HepG2 (cell line): ENCODE results near the gene HYI. TPM values are rescaled to one million over a fixed set of nuclear protein-coding genes. Genes with fewer than 3 reads are reported as not detected.

ENCODE experiments used
- ATAC-seq: fragments of 200-7000 bp; cut with Tn5 transposase; 3 replicates; pipeline ENCODE4 v1.9.1; 2020; ENCODE audit warnings: mild to moderate bottlenecking, moderate library complexity
- BruUV-seq: library from RNA; stranded (reverse); fragments of 400-500 nt; replicated peaks from 2 replicates; lab custom pipeline; 2021; lab: Mats Ljungman, UMichigan
- CTCF ChIA-PET: fragments of 300-600 bp; formaldehyde crosslinking; extraction: SDS; loops from one replicate; lab custom pipeline; 2021; ENCODE audit warnings: low total read pairs, inconsistent platforms, low intra/inter-chr PET ratio; lab: Yijun Ruan, JAX
- POLR2A ChIA-PET: fragments of 350-600 bp; sonication (Branson Sonifier 250); formaldehyde crosslinking; loops from one replicate; lab custom pipeline; 2020; ENCODE audit warnings: antibody characterized with exemption, inconsistent platforms; lab: Yijun Ruan, JAX
- DNase-seq: peaks from one replicate; pipeline ENCODE4 v3.0.0-alpha.2; 2015; ENCODE audit warnings: low spot score
- FAIRE-seq: peaks from 3 replicates; lab custom pipeline; 2011; peaks lifted over from hg19 to GRCh38; lab: Jason Lieb, UNC
- H2AFZ ChIP-seq: one replicate; pipeline ENCODE4 v1.6.1; 2011; ENCODE audit warnings: low read length, inconsistent platforms
- H3K27ac ChIP-seq: fragments of 300-600 bp; 3 replicates; pipeline ENCODE4 v1.8.0; 2011; ENCODE audit warnings: mixed run types, mild to moderate bottlenecking, mixed read lengths, low read length, inconsistent platforms; ENCODE audit not compliant: insufficient read depth; ENCODE audit errors: extremely low read length
- H3K27me3 ChIP-seq, 2 experiments: fragments of 200-600 bp in 1 of 2; 2 replicates in 1 of 2; 3 replicates in 1 of 2; pipeline versions ENCODE4 v1.6.0 to v1.8.0; 2011; ENCODE audit warnings: low read length in 2 of 2, mild to moderate bottlenecking in 2 of 2, moderate library complexity in 2 of 2, inconsistent platforms in 1 of 2; ENCODE audit not compliant: insufficient read depth in 2 of 2, control insufficient read depth in 1 of 2
- H3K36me3 ChIP-seq, 2 experiments: fragments of 200-600 bp in 1 of 2; replicated peaks in 1 of 2; 2 replicates in 1 of 2; 3 replicates in 1 of 2; pipeline versions ENCODE4 v1.5.1 to v1.8.0; 2011; ENCODE audit warnings: low read length in 2 of 2, inconsistent platforms in 1 of 2; ENCODE audit not compliant: insufficient read depth in 2 of 2, control insufficient read depth in 1 of 2
- H3K4me1 ChIP-seq: 2 replicates; pipeline ENCODE4 v1.5.1; 2012; ENCODE audit warnings: low read length, inconsistent platforms; ENCODE audit not compliant: insufficient read depth
- H3K4me2 ChIP-seq: 2 replicates; pipeline ENCODE4 v1.6.0; 2011; ENCODE audit warnings: low read depth, low read length, inconsistent platforms
- H3K4me3 ChIP-seq, 3 experiments: fragments of 200-600 bp in 1 of 3; sonication (generic), shearing (Covaris generic) in 1 of 3; replicated peaks in 1 of 3; 2 replicates each; pipeline ENCODE4 v1.5.1; 2011 to 2016; ENCODE audit warnings: low read length in 3 of 3, inconsistent platforms in 2 of 3, low read depth in 2 of 3, mild to moderate bottlenecking in 2 of 3, control low read depth in 1 of 3, mixed read lengths in 1 of 3; ENCODE audit not compliant: insufficient read depth in 1 of 3
- H3K79me2 ChIP-seq: one replicate; pipeline ENCODE4 v1.6.1; 2011; ENCODE audit warnings: low read length, inconsistent platforms; ENCODE audit not compliant: insufficient read depth
- H3K9ac ChIP-seq: 2 replicates; pipeline ENCODE4 v1.6.0; 2011; ENCODE audit warnings: mild to moderate bottlenecking, low read depth, low read length, inconsistent platforms; ENCODE audit not compliant: insufficient read depth
- H3K9me3 ChIP-seq: 2 replicates; pipeline ENCODE4 v1.5.1; 2012; ENCODE audit warnings: mild to moderate bottlenecking, low read length
- H4K20me1 ChIP-seq: 2 replicates; pipeline ENCODE4 v1.6.0; 2011; ENCODE audit warnings: inconsistent platforms, mild to moderate bottlenecking, low read length, moderate library complexity; ENCODE audit not compliant: insufficient read depth
- CC2D1A ChIP-seq: sonication (generic); formaldehyde crosslinking; IDR thresholded peaks from 2 replicates; pipeline ENCODE4 v1.8.1; 2023; ENCODE audit warnings: mild to moderate bottlenecking, missing genetic modification reagents
- CEBPZ ChIP-seq: IDR thresholded peaks from 2 replicates; pipeline ENCODE4 v1.6.1; 2012; ENCODE audit warnings: low read length, improper control_type of control experiment
- KLF12 ChIP-seq: sonication (generic); formaldehyde crosslinking; IDR thresholded peaks from 2 replicates; pipeline ENCODE4 v1.4.0; 2020; ENCODE audit warnings: missing genetic modification reagents, borderline replicate concordance
- SMAD1 ChIP-seq: sonication (generic); formaldehyde crosslinking; IDR thresholded peaks from 2 replicates; pipeline ENCODE4 v1.4.0; 2020; ENCODE audit warnings: missing genetic modification reagents, low read depth, mild to moderate bottlenecking, borderline replicate concordance
- YY1 ChIP-seq: IDR thresholded peaks from 2 replicates; pipeline ENCODE4 v1.6.1; 2011; ENCODE audit warnings: low read length, low read depth, moderate library complexity, mild to moderate bottlenecking; ENCODE audit not compliant: insufficient read depth, insufficient replicate concordance
- ZMYM3 ChIP-seq: sonication (generic); formaldehyde crosslinking; IDR thresholded peaks from 2 replicates; pipeline ENCODE4 v1.5.1; 2020; ENCODE audit warnings: mild to moderate bottlenecking, missing genetic modification reagents
- ZNF121 ChIP-seq: sonication (generic); formaldehyde crosslinking; IDR thresholded peaks from 2 replicates; pipeline ENCODE4 v1.5.0; 2020; ENCODE audit warnings: mild to moderate bottlenecking, missing genetic modification reagents
- ZNF446 ChIP-seq: sonication (generic); formaldehyde crosslinking; IDR thresholded peaks from 2 replicates; pipeline ENCODE4 v1.5.0; 2020; ENCODE audit warnings: mild to moderate bottlenecking, missing genetic modification reagents
- ZNF468 ChIP-seq: sonication (generic); formaldehyde crosslinking; IDR thresholded peaks from 2 replicates; pipeline ENCODE4 v1.8.0; 2022; ENCODE audit warnings: mild to moderate bottlenecking, moderate library complexity, missing genetic modification reagents
- ZNF552 ChIP-seq: sonication (generic); formaldehyde crosslinking; IDR thresholded peaks from 2 replicates; pipeline ENCODE4 v1.9.0; 2022; ENCODE audit warnings: missing genetic modification reagents, mild to moderate bottlenecking, borderline replicate concordance
- ZNF589 ChIP-seq: sonication (generic); formaldehyde crosslinking; conservative IDR thresholded peaks from 2 replicates; pipeline ENCODE4 v1.8.0; 2022; ENCODE audit warnings: mild to moderate bottlenecking, moderate library complexity, missing genetic modification reagents
- ZNF720 ChIP-seq: sonication (generic); formaldehyde crosslinking; IDR thresholded peaks from 2 replicates; pipeline ENCODE4 v1.4.0; 2020; ENCODE audit warnings: missing genetic modification reagents
- ZNF800 ChIP-seq: sonication (generic); formaldehyde crosslinking; IDR thresholded peaks from 2 replicates; pipeline ENCODE4 v1.4.0; 2020; ENCODE audit warnings: missing genetic modification reagents
- ZNF891 ChIP-seq: sonication (generic); formaldehyde crosslinking; IDR thresholded peaks from 2 replicates; pipeline ENCODE4 v1.5.0; 2020; ENCODE audit warnings: mild to moderate bottlenecking, missing genetic modification reagents
- ZSCAN20 ChIP-seq: sonication (generic); formaldehyde crosslinking; IDR thresholded peaks from 2 replicates; pipeline ENCODE4 v1.4.0; 2020; ENCODE audit warnings: missing genetic modification reagents, mild to moderate bottlenecking, borderline replicate concordance
- ZSCAN21 ChIP-seq: sonication (generic); formaldehyde crosslinking; IDR thresholded peaks from 2 replicates; pipeline ENCODE4 v1.8.0; 2022; ENCODE audit warnings: mild to moderate bottlenecking, missing genetic modification reagents, moderate library complexity, borderline replicate concordance
- WGBS: methylation state at CpG from one replicate; pipeline ENCODE4 v1.1.6; 2017; ENCODE audit warnings: low lambda C conversion rate; 5-methylcytosine and 5-hydroxymethylcytosine counted together
- in situ Hi-C: cut with HindIII; loops from 2 replicates; pipeline ENCODE4 v1.10.0; 2017; ENCODE audit warnings: low pct_unique_long_range_greater_than_20kb; ENCODE audit not compliant: extremely low pct_ligation_motif_present
- intact Hi-C: fragments of 100-400 bp; cut with micrococcal nuclease; formaldehyde crosslinking; loops from one replicate; pipeline ENCODE4 v1.10.0; 2022; ENCODE audit not compliant: unreplicated experiment
- polyA plus RNA-seq, 8 experiments: library from polyadenylated mRNA; depleted of rRNA in 3 of 8; stranded (reverse) in 7 of 8; unstranded in 1 of 8; fragments of >200 nt; fragmentation: Illumina TruSeq in 4 of 8; extraction: Trizol in 4 of 8; gene quantifications; 2 replicates each; pipeline versions ENCODE4 v1.2.1 to v1.2.3, GENCODE V29; 2011 to 2016; ENCODE audit warnings: low read depth in 4 of 8, missing spikeins in 1 of 8, mixed read lengths in 1 of 8; ENCODE audit not compliant: insufficient read depth in 1 of 8
- total RNA-seq, 5 experiments: library from RNA; depleted of rRNA; stranded (reverse); fragments of >200 nt; fragmentation: Illumina TruSeq; extraction: Trizol; gene quantifications; 2 replicates each; pipeline ENCODE4 v1.2.3, GENCODE V29; 2016; ENCODE audit warnings: low read depth in 1 of 5
- TF ChIP-seq, protein P1 (sequence below): sonication (generic); formaldehyde crosslinking; IDR thresholded peaks from 2 replicates; pipeline ENCODE4 v1.4.0; 2020; ENCODE audit warnings: missing genetic modification reagents

HYI gene
- total and polyA plus RNA-seq, 2 of the 13 experiments (the other 11 are each of a cell fraction or from before 2014, with no cell fraction given) = not detected

DNA sequence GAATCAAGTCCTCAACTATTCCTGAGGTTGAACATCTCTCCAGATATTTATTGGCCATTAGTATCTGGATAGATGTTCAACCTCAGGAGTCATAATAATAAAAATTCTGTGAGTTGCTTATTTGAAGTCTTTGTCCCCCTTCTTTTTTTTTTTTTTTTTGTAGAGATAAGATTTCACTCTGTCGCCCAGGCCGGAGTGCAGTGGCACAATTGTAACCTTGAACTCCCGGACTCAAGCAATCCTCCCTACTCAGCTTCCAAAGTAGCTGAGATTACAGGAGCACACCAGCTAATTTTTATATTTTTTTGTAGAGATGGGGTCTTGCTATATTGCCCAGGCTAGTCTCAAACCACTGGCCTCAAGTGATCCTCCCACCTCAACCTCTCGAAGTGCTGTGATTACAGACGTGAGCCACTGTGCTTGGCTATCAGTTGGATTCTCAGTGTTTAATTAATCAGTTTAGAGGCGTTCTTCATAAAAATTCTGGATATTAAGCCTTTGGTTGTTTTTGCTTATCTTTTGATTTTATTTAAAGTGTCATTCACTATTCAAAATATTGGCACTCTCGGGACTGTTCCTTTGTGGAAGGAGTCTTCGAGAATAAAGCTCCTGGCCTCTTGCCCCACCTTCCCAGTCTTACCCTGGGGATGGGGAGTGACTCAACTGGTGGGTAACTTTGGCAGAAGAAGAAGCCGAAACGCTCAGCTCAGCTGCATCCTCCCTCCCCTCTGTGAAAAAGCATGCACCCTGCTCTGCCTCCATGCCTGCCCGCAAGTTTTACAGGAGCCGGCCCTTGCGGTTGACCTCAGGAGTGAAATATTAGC is 11.2 kb upstream of the HYI start:
- CTCF ChIA-PET = no interaction called here
- peak overlapping the region; percentile 52 for H3K27ac ChIP-seq
- no peak for TF ChIP-seq ZNF800 (CRISPR knock-in tag)
- TF ChIP-seq ZMYM3 (CRISPR knock-in tag) = peak; percentile 49; the same call in 1 of the 2 replicates
- no peak for TF ChIP-seq SMAD1 (CRISPR knock-in tag)
- TF ChIP-seq ZNF468 (CRISPR knock-in tag) = no peak
- TF ChIP-seq KLF12 = no peak
- TF ChIP-seq CC2D1A (CRISPR knock-in tag) = no peak
- TF ChIP-seq ZSCAN20 (CRISPR knock-in tag) = no peak
- TF ChIP-seq ZNF720 (CRISPR knock-in tag) = no peak
- TF ChIP-seq, protein P1, sequence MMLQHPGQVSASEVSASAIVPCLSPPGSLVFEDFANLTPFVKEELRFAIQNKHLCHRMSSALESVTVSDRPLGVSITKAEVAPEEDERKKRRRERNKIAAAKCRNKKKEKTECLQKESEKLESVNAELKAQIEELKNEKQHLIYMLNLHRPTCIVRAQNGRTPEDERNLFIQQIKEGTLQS (CRISPR knock-in tag) = no peak
- no peak for TF ChIP-seq ZNF891 (CRISPR knock-in tag)
- TF ChIP-seq ZNF552 = no peak
- TF ChIP-seq YY1 = peak; percentile 13
- no peak for TF ChIP-seq CEBPZ
- TF ChIP-seq ZNF446 (CRISPR knock-in tag) = no peak
- peak; percentile 96 for TF ChIP-seq ZNF121 (CRISPR knock-in tag)
- TF ChIP-seq ZNF589 = no peak
- no peak for TF ChIP-seq ZSCAN21

More for the DNA sequence above, 11.2 kb upstream of the HYI start:
- POLR2A ChIA-PET = no interaction called here
- Histone ChIP-seq H3K79me2 (no peaks in the 10 kb centered on the region), H3K9me3 (no peaks in the 10 kb centered on the region), H3K4me3 (peak overlapping the region in 1 of 3 experiments; percentile 35; a peak in 2 of 6 replicates), H3K4me1 (peaks cover 47% of the 10 kb centered on the region), H3K27me3 (no peaks in the 10 kb centered on the region), H4K20me1 (no peaks in the 10 kb centered on the region), H2AFZ (no peak overlapping the region), H3K4me2 (peak overlapping the region; percentile 69), H3K36me3 (no peaks in the 10 kb centered on the region), H3K9ac (no peak overlapping the region)
- peak; percentile 79 for ATAC-seq
- intact Hi-C loops (no loop called here), in situ Hi-C loops (no loop called here)
- FAIRE-seq = no peak
- BruUV-seq = no TSS peak
- DNase-seq = peak; percentile 28
- WGBS = 14% methylated on average over 12 of the region's 13 CpGs
